KMS-11 (cell line): ENCODE measurements around the gene ESRRG.

Experiments
- H2AFZ ChIP-seq: fragments of 200-600 bp; sonication (generic); 2 replicates; pipeline ENCODE4 v1.6.1; 2016; ENCODE audit warnings: antibody characterized with exemption, mixed run types, low read depth
- H3K27ac ChIP-seq: fragments of 200-600 bp; sonication (generic); 2 replicates; pipeline ENCODE4 v1.6.1; 2016; ENCODE audit warnings: mild to moderate bottlenecking, mixed run types
- H3K27me3 ChIP-seq: fragments of 200-600 bp; sonication (generic); 2 replicates; pipeline ENCODE4 v1.6.1; 2017; ENCODE audit warnings: mild to moderate bottlenecking, low read depth, mixed run types, moderate library complexity; ENCODE audit not compliant: insufficient read depth
- H3K36me3 ChIP-seq: fragments of 200-600 bp; sonication (generic); 2 replicates; pipeline ENCODE4 v1.6.1; 2017; ENCODE audit warnings: mild to moderate bottlenecking, mixed run types; ENCODE audit not compliant: insufficient read depth
- H3K4me1 ChIP-seq: fragments of 200-600 bp; sonication (generic); 2 replicates; pipeline ENCODE4 v1.6.1; 2016; ENCODE audit warnings: mild to moderate bottlenecking, low read depth, mixed run types; ENCODE audit not compliant: poor library complexity, severe bottlenecking
- H3K4me2 ChIP-seq: fragments of 200-600 bp; sonication (generic); 2 replicates; pipeline ENCODE4 v1.7.0; 2016; ENCODE audit warnings: mild to moderate bottlenecking, mixed run types
- H3K4me3 ChIP-seq: fragments of 200-600 bp; sonication (generic); IDR thresholded peaks from 2 replicates; pipeline ENCODE4 v1.6.1; 2017; ENCODE audit warnings: low read depth, low read length, mixed read lengths; ENCODE audit not compliant: insufficient read depth
- H3K79me2 ChIP-seq: fragments of 200-600 bp; sonication (generic); 2 replicates; pipeline ENCODE4 v1.6.1; 2016; ENCODE audit warnings: low read depth, mixed run types; ENCODE audit not compliant: insufficient read depth
- H3K9ac ChIP-seq: fragments of 200-600 bp; sonication (generic); 2 replicates; pipeline ENCODE4 v1.6.1; 2016; ENCODE audit warnings: mild to moderate bottlenecking, mixed run types
- H4K20me1 ChIP-seq: fragments of 200-600 bp; sonication (generic); 2 replicates; pipeline ENCODE4 v1.6.1; 2016; ENCODE audit warnings: mild to moderate bottlenecking, mixed run types; ENCODE audit not compliant: insufficient read depth
- TF ChIP-seq, protein P1 (sequence below): fragments of 200-600 bp; sonication (generic); conservative IDR thresholded peaks from 2 replicates; pipeline ENCODE4 v1.6.1; 2017; ENCODE audit warnings: low read depth, mild to moderate bottlenecking, antibody characterized with exemption, low read length, moderate library complexity, mixed read lengths

Gene ESRRG

DNA sequence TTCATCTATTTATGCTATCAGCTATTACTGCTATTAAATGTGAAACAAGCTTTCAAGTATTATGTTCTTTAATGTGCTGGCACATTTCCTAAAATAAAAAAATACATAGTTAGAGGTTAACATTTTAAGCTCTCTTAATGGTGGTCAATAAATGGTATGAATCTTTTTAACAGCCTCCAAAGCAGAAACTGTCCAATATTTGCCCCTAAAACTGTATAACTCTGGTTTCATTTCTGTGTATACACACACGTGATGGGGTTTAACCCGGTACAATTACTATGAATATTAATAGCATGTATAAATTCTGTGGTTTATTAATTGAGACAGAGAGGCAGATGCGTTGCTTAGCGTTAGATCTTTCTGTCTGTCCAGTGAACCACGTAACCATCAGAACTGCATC lies 2.2 kb downstream of the ESRRG start:
- H3K9ac ChIP-seq, result peak overlapping the region; percentile 42; the same call in 1 of the 2 replicates
- TF ChIP-seq, protein P1, sequence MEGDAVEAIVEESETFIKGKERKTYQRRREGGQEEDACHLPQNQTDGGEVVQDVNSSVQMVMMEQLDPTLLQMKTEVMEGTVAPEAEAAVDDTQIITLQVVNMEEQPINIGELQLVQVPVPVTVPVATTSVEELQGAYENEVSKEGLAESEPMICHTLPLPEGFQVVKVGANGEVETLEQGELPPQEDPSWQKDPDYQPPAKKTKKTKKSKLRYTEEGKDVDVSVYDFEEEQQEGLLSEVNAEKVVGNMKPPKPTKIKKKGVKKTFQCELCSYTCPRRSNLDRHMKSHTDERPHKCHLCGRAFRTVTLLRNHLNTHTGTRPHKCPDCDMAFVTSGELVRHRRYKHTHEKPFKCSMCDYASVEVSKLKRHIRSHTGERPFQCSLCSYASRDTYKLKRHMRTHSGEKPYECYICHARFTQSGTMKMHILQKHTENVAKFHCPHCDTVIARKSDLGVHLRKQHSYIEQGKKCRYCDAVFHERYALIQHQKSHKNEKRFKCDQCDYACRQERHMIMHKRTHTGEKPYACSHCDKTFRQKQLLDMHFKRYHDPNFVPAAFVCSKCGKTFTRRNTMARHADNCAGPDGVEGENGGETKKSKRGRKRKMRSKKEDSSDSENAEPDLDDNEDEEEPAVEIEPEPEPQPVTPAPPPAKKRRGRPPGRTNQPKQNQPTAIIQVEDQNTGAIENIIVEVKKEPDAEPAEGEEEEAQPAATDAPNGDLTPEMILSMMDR, result no peak
- no peaks in the 10 kb centered on the region for H3K36me3 ChIP-seq
- H3K4me3 ChIP-seq, result no peak overlapping the region
- H4K20me1 ChIP-seq, result no peaks in the 10 kb centered on the region
- no peaks in the 10 kb centered on the region for H3K79me2 ChIP-seq
- peak overlapping the region; percentile 48; the same call in 1 of the 2 replicates for H2AFZ ChIP-seq
- H3K4me2 ChIP-seq, result peak overlapping the region; percentile 47
- peak overlapping the region; percentile 35; the same call in 1 of the 2 replicates for H3K27ac ChIP-seq
- H3K4me1 ChIP-seq, result no peaks in the 10 kb centered on the region
- no peaks in the 10 kb centered on the region for H3K27me3 ChIP-seq

DNA sequence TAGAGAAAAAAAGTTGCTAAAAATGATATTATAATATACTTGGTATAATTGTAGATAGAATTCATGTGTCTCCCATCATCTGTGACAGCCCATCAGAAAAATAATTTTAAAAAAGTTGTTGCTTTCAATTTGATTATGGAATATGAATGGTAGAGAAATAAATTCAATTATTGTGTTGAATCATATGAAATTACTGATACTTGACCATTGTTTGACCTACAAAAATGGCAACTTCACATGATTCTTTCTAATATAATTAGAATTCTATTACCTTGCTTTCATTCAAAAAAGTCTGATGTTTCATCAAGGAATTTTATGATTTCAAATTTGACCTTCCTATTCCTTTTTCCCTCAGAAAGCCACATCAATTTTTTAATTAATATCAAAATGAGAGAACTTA lies 11.5 kb downstream of the ESRRG start:
- Histone ChIP-seq H3K27me3 (no peaks in the 10 kb centered on the region), H3K36me3 (no peaks in the 10 kb centered on the region), H2AFZ (no peak overlapping the region), H3K27ac (no peak overlapping the region), H3K9ac (no peak overlapping the region), H4K20me1 (no peaks in the 10 kb centered on the region), H3K79me2 (no peaks in the 10 kb centered on the region), H3K4me1 (no peaks in the 10 kb centered on the region), H3K4me2 (no peak overlapping the region), H3K4me3 (no peak overlapping the region)
- TF ChIP-seq, protein P1, result no peak

DNA sequence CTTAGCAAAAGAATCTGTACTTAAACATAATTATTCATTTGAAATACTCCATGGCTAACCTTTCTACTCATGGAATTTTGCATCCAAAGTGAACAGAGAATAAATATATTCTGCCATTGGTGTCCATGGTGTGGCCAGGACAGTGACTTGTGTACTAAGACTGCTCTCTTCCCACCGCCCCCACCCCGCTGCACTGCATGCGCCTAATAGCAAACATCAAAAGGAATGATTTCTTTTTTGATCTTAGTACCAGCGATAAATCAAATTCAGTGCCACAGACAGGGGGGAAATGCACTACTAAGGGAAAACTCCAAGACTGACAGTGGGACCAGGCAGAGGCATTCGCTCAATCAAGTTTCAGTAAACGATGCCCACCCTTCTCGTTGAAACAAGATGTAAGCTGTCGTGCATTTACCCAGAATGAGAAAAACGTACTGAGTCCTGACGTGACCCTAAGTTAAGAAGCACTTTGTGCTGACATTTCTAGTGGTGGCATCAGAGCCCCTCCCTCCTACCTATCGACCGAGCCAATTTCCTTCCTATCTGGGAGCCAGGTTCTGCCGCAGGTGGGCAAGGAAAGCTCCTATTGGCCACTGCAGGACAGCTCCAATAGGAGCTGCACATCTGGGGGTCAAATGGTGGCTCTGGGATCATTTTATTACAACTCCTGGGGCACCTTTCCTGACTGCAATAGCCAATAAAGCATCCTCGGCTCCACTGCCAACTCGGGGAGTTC lies 12.5 kb downstream of the ESRRG start:
- Histone ChIP-seq H3K4me2 (no peak overlapping the region), H3K4me3 (no peak overlapping the region), H3K79me2 (no peaks in the 10 kb centered on the region), H3K4me1 (no peaks in the 10 kb centered on the region), H3K9ac (no peak overlapping the region), H3K27me3 (no peaks in the 10 kb centered on the region), H2AFZ (no peak overlapping the region), H3K27ac (no peak overlapping the region), H4K20me1 (no peaks in the 10 kb centered on the region), H3K36me3 (no peaks in the 10 kb centered on the region)
- TF ChIP-seq, protein P1, result no peak

DNA sequence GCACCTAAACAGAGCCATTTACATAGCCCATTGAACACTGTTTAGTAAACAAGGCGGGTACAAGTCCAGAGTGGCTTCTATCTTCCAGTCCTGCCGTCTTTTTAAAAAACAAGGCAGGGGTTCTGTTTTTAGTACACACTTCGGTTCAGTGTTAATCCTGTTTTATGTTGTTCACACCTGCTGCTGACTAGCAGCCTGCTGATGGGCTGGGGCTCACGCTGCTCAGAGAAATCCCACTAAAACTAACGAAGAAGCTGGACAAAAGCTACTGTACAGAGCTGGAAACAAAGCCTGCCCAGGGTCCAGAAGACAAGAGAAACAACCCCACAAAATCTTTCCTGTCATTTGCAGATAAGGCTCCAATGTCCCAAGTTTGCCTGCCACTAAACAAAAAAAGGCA lies 13.2 kb downstream of the ESRRG start:
- no peak overlapping the region for H3K4me3 ChIP-seq

More for the DNA sequence above, 13.2 kb downstream of the ESRRG start:
- Histone ChIP-seq H3K9ac (no peak overlapping the region), H4K20me1 (no peaks in the 10 kb centered on the region), H3K4me1 (no peaks in the 10 kb centered on the region), H3K4me2 (no peak overlapping the region), H3K27me3 (no peaks in the 10 kb centered on the region), H2AFZ (no peak overlapping the region), H3K36me3 (no peaks in the 10 kb centered on the region), H3K27ac (no peak overlapping the region), H3K79me2 (no peaks in the 10 kb centered on the region)
- TF ChIP-seq, protein P1, result no peak
